ENCODE data around the gene ARAP2. TPM values are rescaled to one million over a fixed set of nuclear protein-coding genes. Genes with fewer than 3 reads are reported as not detected.

Gene ARAP2
- total RNA-seq, 1 experiment from 2014 or later: not detected

DNA sequence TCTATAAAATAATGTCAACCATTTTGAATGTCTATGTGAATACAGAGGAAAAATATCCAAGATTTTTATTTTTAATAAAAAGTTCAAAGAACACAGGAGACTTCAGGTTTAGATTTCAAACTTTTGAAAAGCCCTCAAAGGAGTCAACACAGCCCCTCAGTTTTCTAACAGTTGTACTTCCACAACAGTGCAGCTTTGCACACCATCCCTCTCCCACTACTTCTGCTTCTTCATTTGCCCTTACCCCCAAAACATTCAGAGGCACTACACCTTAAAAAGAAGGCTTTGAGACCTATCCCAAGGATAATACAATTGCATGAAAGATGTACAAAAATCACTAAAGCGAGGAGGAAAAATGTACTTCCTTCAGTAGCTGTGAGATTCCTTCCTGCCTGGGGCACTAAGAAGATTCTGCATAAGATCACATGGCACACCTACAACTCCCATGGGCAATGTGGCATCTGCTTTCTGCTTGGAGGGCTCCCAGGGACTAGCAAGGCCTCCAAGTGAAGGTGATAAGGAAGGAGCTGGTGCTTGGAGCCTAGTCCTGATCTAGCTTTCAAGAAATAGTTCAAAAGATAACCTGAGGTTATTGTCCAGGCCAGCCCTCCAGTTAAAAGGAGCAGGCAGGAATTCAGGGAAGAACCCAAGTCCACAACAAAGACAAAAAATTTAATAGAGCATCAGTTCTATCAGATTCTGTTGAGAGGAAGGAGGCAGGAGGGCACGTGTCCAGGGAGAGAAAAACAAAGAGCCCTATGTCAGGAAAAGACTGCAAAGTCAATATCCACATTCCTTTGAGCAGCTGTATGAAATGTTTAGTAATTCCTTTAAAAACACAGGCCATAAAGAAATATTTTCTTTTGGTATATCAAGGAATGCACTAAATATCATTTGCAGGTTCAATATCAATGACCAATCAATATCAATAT is 19.1 kb downstream of the ARAP2 start:
- no peak for DNase-seq (ENCODE audit: low spot score)
- in situ Hi-C loops (cut with HindIII; ENCODE audit: low sequenced_read_pairs): no loop called here

DNA sequence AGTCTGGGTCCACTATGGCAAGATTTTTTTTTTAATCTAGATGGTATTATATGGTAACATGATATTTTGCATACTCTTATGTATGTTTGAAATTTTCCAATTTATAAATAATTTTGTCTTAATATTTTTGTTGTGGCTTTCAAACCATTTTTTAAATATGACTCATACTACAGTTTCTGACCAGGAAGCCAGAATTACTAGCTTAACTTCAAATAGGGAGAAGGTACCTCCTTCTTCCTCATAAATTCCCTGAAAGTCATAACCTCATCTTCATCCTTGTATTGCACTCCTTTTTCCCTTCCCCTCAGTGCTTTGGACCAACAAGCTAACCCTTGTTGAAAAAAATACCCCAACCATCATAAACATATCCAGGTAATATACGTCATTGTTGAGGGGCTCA is 21.6 kb downstream of the ARAP2 start:
- in situ Hi-C loops (cut with HindIII; ENCODE audit: low sequenced_read_pairs): no loop called here
- no peak for DNase-seq (ENCODE audit: low spot score)

DNA sequence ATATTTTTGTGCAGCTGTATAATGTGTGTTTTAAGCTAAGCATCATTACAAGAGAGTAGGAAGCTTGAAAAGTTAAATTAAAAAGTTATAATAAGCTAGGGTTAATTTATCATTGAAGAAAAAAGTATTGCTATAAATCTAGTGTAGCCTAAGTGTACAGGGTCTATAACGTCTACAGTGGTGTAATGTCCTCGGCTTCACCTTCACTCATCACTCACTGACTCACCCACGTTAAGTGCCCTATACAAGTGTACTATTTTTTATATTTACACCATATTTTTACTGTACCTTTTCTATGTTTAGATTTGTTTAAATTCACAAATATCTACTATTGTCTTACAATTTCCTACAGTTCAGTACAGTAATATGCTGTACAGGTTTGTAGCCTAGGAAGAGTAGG is 23.5 kb downstream of the ARAP2 start:
- in situ Hi-C loops (cut with HindIII; ENCODE audit: low sequenced_read_pairs): no loop called here
- no peak for DNase-seq (ENCODE audit: low spot score)

- in situ Hi-C loops (cut with HindIII; ENCODE audit: low sequenced_read_pairs): no loop called here
- DNase-seq (ENCODE audit: low spot score): no peak
Measured at GRCh38 chr4:36218121-36218520, 26.2 kb downstream of the ARAP2 start.

GRCh38 chr4:36215627-36216026 is 28.7 kb downstream of the ARAP2 start:
- in situ Hi-C loops (cut with HindIII; ENCODE audit: low sequenced_read_pairs): no loop called here
- no peak for DNase-seq (ENCODE audit: low spot score)

- in situ Hi-C loops (cut with HindIII; ENCODE audit: low sequenced_read_pairs): no loop called here
- no peak for DNase-seq (ENCODE audit: low spot score)
Measured at GRCh38 chr4:36214735-36215485, 29.4 kb downstream of the ARAP2 start.

DNA sequence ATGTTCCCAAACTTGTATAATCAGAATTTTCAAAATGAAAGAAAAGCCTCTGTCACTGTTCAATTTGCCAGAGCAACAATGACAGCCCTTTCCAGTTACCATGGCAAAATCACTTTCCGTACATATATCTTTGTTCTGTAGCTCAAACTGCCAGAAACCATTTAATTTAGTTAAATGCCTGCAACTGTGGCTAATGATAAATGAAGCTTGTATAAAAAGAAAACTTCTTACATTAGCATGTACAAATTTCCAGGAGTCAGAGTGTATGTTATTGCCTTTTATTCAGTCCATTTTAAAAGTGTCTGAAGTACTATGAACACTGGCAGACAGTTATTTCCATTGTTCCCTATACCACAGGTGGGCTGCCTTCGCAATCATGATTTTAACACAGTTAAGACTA is 30.3 kb downstream of the ARAP2 start:
- in situ Hi-C loops (cut with HindIII; ENCODE audit: low sequenced_read_pairs): no loop called here
- no peak for DNase-seq (ENCODE audit: low spot score)

- in situ Hi-C loops (cut with HindIII; ENCODE audit: low sequenced_read_pairs): no loop called here
- DNase-seq (ENCODE audit: low spot score): no peak
Measured at GRCh38 chr4:36211084-36211483, 33.2 kb downstream of the ARAP2 start.

GRCh38 chr4:36209941-36210649 is 34.2 kb downstream of the ARAP2 start:
- in situ Hi-C loops (cut with HindIII; ENCODE audit: low sequenced_read_pairs): no loop called here
- no peak for DNase-seq (ENCODE audit: low spot score)

GRCh38 chr4:36208893-36209473 is 35.3 kb downstream of the ARAP2 start:
- no peak for DNase-seq (ENCODE audit: low spot score)
- in situ Hi-C loops (cut with HindIII; ENCODE audit: low sequenced_read_pairs): no loop called here

DNA sequence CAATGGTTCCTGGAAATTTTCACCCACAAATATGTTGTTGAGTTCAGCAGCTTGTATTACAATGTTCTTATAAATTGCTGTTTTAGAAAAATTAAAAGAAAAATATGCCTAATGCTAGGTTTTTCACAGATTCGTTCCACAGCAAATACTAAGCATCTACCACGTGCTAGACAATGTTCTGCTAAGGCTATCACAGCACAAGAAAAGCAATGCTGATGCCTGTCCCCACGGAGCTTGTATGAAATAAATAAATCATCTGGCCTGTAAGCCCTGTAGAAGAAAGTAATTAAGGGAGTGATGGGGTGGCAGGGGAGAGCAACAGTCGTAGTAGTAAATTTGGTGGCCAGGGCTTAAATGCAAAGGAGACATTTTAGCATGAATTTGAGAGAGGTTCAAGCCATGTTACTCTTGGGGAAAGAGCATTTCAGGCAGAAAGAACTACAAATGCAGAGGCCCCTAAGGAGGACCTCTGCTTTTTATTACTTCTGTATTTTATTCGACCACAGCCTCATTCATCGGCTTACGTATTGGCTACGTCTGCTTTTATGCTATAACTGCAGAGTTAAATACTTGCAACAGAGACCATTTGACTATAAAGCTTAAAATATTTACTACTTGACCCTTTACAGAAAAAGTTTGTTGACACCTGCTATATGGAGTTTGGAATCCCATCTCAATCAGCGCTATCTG is 36.3 kb downstream of the ARAP2 start:
- no peak for DNase-seq (ENCODE audit: low spot score)
- in situ Hi-C loops (cut with HindIII; ENCODE audit: low sequenced_read_pairs): no loop called here

GRCh38 chr4:36207367-36207766 is 36.9 kb downstream of the ARAP2 start:
- in situ Hi-C loops (cut with HindIII; ENCODE audit: low sequenced_read_pairs): no loop called here
- no peak for DNase-seq (ENCODE audit: low spot score)

- DNase-seq (ENCODE audit: low spot score): no peak
- in situ Hi-C loops (cut with HindIII; ENCODE audit: low sequenced_read_pairs): no loop called here
Measured at GRCh38 chr4:36206603-36207311, 37.6 kb downstream of the ARAP2 start.

DNA sequence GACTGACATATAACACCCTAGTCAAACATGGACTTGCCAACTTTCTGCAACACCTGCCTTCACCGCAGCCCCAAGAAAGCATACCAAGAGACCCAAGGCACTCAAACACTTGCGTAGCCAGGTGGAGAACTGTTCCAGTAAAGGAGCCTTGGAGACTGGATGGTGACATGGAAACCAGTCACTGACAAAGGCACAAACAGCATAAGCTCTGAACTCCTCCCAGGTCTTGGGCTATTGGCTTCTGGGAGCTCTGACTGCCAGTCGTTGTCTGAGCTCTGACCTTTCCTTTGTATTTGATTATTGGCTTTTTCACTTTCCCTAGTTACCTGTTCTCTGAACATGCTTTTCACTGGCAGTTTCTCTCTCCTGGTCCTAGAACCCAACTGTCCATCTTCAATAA is 38.3 kb downstream of the ARAP2 start:
- DNase-seq (ENCODE audit: low spot score): no peak
- in situ Hi-C loops (cut with HindIII; ENCODE audit: low sequenced_read_pairs): no loop called here

DNA sequence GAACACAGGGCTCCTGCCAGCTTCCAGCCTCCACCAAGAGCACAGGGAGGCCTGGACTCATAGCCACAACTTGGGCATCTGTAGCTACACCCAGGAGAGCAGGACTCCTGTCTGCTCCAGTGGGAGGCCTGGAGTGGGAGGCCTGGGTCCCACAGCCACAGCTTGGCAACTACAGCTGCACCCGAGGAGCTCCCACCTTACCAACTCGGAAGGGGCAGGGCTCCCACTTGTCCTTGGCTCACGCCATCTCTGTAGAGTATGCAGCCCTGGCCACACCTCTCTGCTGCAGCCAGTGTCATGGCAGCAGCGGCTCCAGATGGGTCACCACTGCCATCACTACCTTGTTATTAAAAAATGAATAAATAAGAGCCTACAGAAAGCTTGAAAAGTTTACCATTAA is 45.5 kb downstream of the ARAP2 start:
- in situ Hi-C loops (cut with HindIII; ENCODE audit: low sequenced_read_pairs): no loop called here

DNA sequence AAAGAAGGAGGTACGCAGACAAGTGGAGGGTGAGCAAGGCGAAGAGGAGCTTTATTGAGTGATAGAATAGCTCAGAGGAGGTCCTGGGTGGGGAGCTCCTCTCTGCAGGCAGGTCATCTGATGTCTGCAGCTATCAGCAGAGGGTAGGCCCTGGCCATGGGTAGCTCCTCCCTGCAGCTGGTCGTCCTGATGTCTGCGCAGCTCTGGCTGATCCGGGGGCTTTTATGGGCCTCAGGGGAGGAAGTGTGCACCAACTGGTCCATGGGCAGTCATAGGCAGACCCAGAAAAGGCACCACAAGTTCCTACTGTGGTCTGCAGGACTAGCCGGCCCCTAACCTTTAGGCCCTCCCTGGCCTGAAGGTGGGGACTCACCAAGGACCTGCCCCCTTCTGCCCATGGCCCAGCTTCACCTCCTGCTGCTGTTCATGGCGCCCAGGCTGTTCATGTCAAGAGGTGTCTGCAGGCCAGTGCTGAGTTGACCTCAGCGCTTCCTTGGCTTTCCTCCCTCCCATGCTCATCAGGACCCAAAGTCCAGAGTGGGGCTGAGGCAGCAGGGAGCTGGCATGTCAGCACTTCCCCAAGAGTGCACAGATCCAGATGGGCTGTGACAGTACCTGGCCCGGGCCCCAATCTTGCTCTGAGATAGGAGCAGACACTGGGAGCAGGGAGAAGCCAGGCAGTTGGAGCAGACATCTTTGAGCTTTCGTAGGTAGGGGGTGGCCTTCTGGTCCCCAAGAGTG is 46.1 kb downstream of the ARAP2 start:
- in situ Hi-C loops (cut with HindIII; ENCODE audit: low sequenced_read_pairs): no loop called here
- no peak for DNase-seq (ENCODE audit: low spot score)

More for the DNA sequence above, 45.5 kb downstream of the ARAP2 start:
- no peak for DNase-seq (ENCODE audit: low spot score)

GRCh38 chr4:36197501-36197900 is 46.8 kb downstream of the ARAP2 start:
- in situ Hi-C loops (cut with HindIII; ENCODE audit: low sequenced_read_pairs): no loop called here
- DNase-seq (ENCODE audit: low spot score): no peak
